IMR-90 (cell line): ENCODE data around the gene MARS1.

Experiments used
- CHD1 ChIP-seq: IDR thresholded peaks from 2 replicates; pipeline ENCODE4 v1.6.1; 2012; ENCODE audit warnings: low read depth, low read length, improper control_type of control experiment
- MAFK ChIP-seq: IDR thresholded peaks from 2 replicates; pipeline ENCODE4 v1.6.1; 2012; ENCODE audit warnings: low read depth, low read length, improper control_type of control experiment
- MAZ ChIP-seq: IDR thresholded peaks from 2 replicates; pipeline ENCODE4 v1.6.1; 2012; ENCODE audit warnings: low read depth, mild to moderate bottlenecking, low read length, improper control_type of control experiment, moderate library complexity, borderline replicate concordance
- POLR2A ChIP-seq: IDR thresholded peaks from 2 replicates; pipeline ENCODE4 v1.6.1; 2012; ENCODE audit warnings: mild to moderate bottlenecking, low read depth, low read length
- RCOR1 ChIP-seq: IDR thresholded peaks from 2 replicates; pipeline ENCODE4 v1.6.1; 2012; ENCODE audit warnings: mild to moderate bottlenecking, low read length, improper control_type of control experiment; ENCODE audit not compliant: insufficient replicate concordance
- SMC3 ChIP-seq: fragments of 150-350 bp; IDR thresholded peaks from 2 replicates; pipeline ENCODE4 v1.6.1; 2016; ENCODE audit warnings: low read depth, mild to moderate bottlenecking, antibody characterized with exemption, low read length, moderate library complexity
- TF ChIP-seq, protein P1 (sequence below): conservative IDR thresholded peaks from 2 replicates; pipeline ENCODE4 v1.5.1; 2012; ENCODE audit warnings: mild to moderate bottlenecking, low read depth, low read length, improper control_type of control experiment
- TF ChIP-seq, protein P2 (sequence below): fragments of 150-350 bp; IDR thresholded peaks from 2 replicates; pipeline ENCODE4 v1.6.1; 2016; ENCODE audit warnings: low read depth, mild to moderate bottlenecking, low read length, moderate library complexity, borderline replicate concordance

DNA sequence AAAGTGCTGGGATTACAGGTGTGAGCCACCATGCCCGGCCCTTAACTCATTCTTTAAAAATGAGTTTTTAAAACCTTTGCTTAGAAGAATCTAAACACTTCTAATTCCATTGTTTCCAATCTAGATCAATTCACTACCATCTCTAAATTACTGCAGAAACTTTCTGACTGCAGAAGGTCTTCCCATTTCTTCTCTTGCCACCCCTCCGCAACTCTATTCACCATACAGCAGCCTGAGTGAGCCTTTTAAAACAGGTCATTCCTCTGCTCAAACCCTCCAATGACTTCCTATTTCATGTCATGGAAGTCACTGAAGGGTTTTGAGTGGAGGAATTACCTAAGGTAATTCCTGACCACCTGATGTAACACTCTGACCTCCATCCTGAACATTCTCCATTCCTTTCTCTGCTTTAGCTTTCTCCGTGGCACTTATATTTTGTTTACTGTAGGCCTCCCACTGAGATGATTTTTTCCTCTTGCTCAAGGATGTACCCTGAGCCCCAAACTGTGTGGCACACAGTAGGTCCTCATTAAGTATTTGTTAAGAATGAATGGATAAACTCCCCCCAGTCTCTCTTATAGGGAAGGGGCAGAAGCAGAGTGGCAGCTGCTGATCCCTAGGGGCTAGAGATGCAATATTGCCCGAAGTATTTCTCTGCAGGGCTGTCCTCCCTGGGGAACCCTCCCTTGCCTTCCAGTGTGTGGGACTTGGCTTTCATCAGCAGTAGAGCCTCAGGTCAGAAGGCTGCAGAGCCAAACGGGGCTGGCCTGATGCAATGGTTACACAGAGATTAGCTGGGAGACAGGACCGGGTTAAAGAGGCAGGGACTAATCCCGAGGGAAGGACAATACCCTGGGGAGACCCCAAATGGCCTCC is 31.3 kb downstream of the MARS1 start:
- TF ChIP-seq MAZ = no peak
- TF ChIP-seq, protein P1, sequence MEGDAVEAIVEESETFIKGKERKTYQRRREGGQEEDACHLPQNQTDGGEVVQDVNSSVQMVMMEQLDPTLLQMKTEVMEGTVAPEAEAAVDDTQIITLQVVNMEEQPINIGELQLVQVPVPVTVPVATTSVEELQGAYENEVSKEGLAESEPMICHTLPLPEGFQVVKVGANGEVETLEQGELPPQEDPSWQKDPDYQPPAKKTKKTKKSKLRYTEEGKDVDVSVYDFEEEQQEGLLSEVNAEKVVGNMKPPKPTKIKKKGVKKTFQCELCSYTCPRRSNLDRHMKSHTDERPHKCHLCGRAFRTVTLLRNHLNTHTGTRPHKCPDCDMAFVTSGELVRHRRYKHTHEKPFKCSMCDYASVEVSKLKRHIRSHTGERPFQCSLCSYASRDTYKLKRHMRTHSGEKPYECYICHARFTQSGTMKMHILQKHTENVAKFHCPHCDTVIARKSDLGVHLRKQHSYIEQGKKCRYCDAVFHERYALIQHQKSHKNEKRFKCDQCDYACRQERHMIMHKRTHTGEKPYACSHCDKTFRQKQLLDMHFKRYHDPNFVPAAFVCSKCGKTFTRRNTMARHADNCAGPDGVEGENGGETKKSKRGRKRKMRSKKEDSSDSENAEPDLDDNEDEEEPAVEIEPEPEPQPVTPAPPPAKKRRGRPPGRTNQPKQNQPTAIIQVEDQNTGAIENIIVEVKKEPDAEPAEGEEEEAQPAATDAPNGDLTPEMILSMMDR = no peak
- TF ChIP-seq POLR2A = no peak
- no peak for TF ChIP-seq CHD1
- no peak for TF ChIP-seq SMC3
- no peak for TF ChIP-seq MAFK
- TF ChIP-seq, protein P2, sequence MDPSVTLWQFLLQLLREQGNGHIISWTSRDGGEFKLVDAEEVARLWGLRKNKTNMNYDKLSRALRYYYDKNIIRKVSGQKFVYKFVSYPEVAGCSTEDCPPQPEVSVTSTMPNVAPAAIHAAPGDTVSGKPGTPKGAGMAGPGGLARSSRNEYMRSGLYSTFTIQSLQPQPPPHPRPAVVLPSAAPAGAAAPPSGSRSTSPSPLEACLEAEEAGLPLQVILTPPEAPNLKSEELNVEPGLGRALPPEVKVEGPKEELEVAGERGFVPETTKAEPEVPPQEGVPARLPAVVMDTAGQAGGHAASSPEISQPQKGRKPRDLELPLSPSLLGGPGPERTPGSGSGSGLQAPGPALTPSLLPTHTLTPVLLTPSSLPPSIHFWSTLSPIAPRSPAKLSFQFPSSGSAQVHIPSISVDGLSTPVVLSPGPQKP = no peak
- no peak for TF ChIP-seq RCOR1
